Esophagus squamous epithelium (tissue), 5 donors: ENCODE measurements around the gene MYL11. TPM values are rescaled to one million over a fixed set of nuclear protein-coding genes. Genes with fewer than 3 reads are reported as not detected.

Experiments used
- DNase-seq: peaks from one replicate; lab custom pipeline; 2025; lab: John Stamatoyannopoulos, UW
- H3K27ac ChIP-seq, 4 donors: fragments of 200-600 bp; sonication (generic); one replicate each; pipeline ENCODE4 v1.5.1; 2016 to 2019; ENCODE audit warnings: mild to moderate bottlenecking in 1 of 4
- H3K27me3 ChIP-seq, 4 donors: fragments of 200-600 bp; sonication (generic); 1 replicate in 3 of 4; 2 replicates in 1 of 4; pipeline versions ENCODE4 v1.5.1 to v1.6.0; 2017 to 2021; ENCODE audit warnings: antibody characterized with exemption in 1 of 4
- H3K36me3 ChIP-seq, 3 donors: fragments of 200-600 bp; sonication (generic); one replicate each; pipeline ENCODE4 v1.5.1; 2016 to 2019
- H3K4me1 ChIP-seq, 3 donors: fragments of 200-600 bp; sonication (generic); one replicate each; pipeline ENCODE4 v1.5.1; 2017 to 2019
- H3K4me3 ChIP-seq, 4 donors: fragments of 200-600 bp; sonication (generic); 1 replicate in 3 of 4; 2 replicates in 1 of 4; pipeline ENCODE4 v1.5.1; 2016 to 2019; ENCODE audit warnings: mild to moderate bottlenecking in 2 of 4, moderate library complexity in 1 of 4
- H3K9me3 ChIP-seq, 3 donors: fragments of 200-600 bp; sonication (generic); one replicate each; pipeline ENCODE4 v1.5.1; 2016 to 2019
- CTCF ChIP-seq, 6 experiments: fragments of 450-650 bp in 4 of 6; fragments of 200-600 bp in 2 of 6; sonication (generic) in 2 of 6; IDR thresholded peaks; one replicate each; pipeline ENCODE4 v1.5.1; 2016 to 2019; ENCODE audit warnings: antibody characterized with exemption in 6 of 6, mild to moderate bottlenecking in 4 of 6, moderate library complexity in 4 of 6
- POLR2A ChIP-seq, 4 donors: fragments of 450-650 bp; IDR thresholded peaks; one replicate each; pipeline ENCODE4 v1.6.1; 2017; ENCODE audit warnings: antibody characterized with exemption in 4 of 4, mild to moderate bottlenecking in 4 of 4, moderate library complexity in 3 of 4
- WGBS, 2 donors: methylation state at CpG; one replicate each; pipeline ENCODE4 v1.1.5; 2018; 5-methylcytosine and 5-hydroxymethylcytosine counted together
- intact Hi-C: fragments of 100-400 bp; cut with DNase I; formaldehyde crosslinking; loops from one replicate; pipeline ENCODE4 v1.15.0; 2022
- total RNA-seq, 4 donors: library from RNA; depleted of rRNA; stranded (reverse); fragments of >200 nt; gene quantifications; one replicate each; pipeline ENCODE4 v1.1.0, GENCODE V29; 2016
- donor health status: DM: yes; HTN: yes; CAD: no.

The MYL11 gene
- total RNA-seq, 4 donors from 2014 or later = not detected

GRCh38 chr16:30372038-30372712 is 2.4 kb upstream of the MYL11 start:
- TF ChIP-seq POLR2A (IDR thresholded peaks at IDR 0.05) (no peak), CTCF (IDR thresholded peaks at IDR 0.05) (no peak)
- H3K4me1 ChIP-seq = peaks cover 23 to 41% (median 28%) of the 10 kb centered on the region in 3 donors
- intact Hi-C loops = no loop called here
- no peaks in the 10 kb centered on the region for H3K9me3 ChIP-seq
- H3K27ac ChIP-seq = peak overlapping the region in 1 of 4 donors; percentile 90
- no peaks in the 10 kb centered on the region for H3K36me3 ChIP-seq
- H3K27me3 ChIP-seq = no peaks in the 10 kb centered on the region
- DNase-seq = no peak
- no peak overlapping the region for H3K4me3 ChIP-seq
- WGBS, 2 donors = 80 to 82% methylated on average over 4 to 6 of the region's 6 CpGs

- TF ChIP-seq CTCF (IDR thresholded peaks at IDR 0.05) (no peak), POLR2A (IDR thresholded peaks at IDR 0.05) (no peak)
- Histone ChIP-seq H3K27me3 (no peaks in the 10 kb centered on the region), H3K27ac (no peak overlapping the region), H3K9me3 (no peaks in the 10 kb centered on the region), H3K4me3 (no peak overlapping the region), H3K36me3 (no peaks in the 10 kb centered on the region), H3K4me1 (peaks cover 26 to 41% (median 27%) of the 10 kb centered on the region in 3 donors)
- no peak for DNase-seq
- 94% methylated on average over 5 of the region's 5 CpGs for WGBS, 2 donors
- intact Hi-C loops = no loop called here
These were observed 1.9 kb upstream of the MYL11 start for GRCh38 chr16:30372725-30373124.

GRCh38 chr16:30375864-30376263 is 1.3 kb downstream of the MYL11 start:
- peak overlapping the region in 1 of 4 donors; percentile 2 for H3K27ac ChIP-seq
- no peak overlapping the region for H3K4me3 ChIP-seq
- no peak for TF ChIP-seq POLR2A (IDR thresholded peaks at IDR 0.05)
- TF ChIP-seq CTCF (IDR thresholded peaks at IDR 0.05) = no peak
- intact Hi-C loops = no loop called here
- peaks cover 16 to 43% (median 22%) of the 10 kb centered on the region in 3 donors for H3K4me1 ChIP-seq
- DNase-seq = no peak
- H3K36me3 ChIP-seq = no peaks in the 10 kb centered on the region
- WGBS, 2 donors = 87 to 95% methylated on average over 3 to 6 of the region's 8 CpGs
- no peaks in the 10 kb centered on the region for H3K9me3 ChIP-seq
- H3K27me3 ChIP-seq = no peaks in the 10 kb centered on the region

- H3K36me3 ChIP-seq = no peaks in the 10 kb centered on the region
- no peaks in the 10 kb centered on the region for H3K27me3 ChIP-seq
- TF ChIP-seq CTCF (IDR thresholded peaks at IDR 0.05) = no peak
- TF ChIP-seq POLR2A (IDR thresholded peaks at IDR 0.05) = no peak
- no peak for DNase-seq
- intact Hi-C loops = no loop called here
- peak overlapping the region; percentile 93 to 99 (median 99) for H3K27ac ChIP-seq
- no peak overlapping the region for H3K4me3 ChIP-seq
- WGBS, 2 donors = 88 to 100% methylated on average over 4 to 8 of the region's 8 CpGs
- peaks cover 16 to 44% (median 18%) of the 10 kb centered on the region in 3 donors for H3K4me1 ChIP-seq
- H3K9me3 ChIP-seq = no peaks in the 10 kb centered on the region
These were observed 1.9 kb downstream of the MYL11 start for GRCh38 chr16:30376461-30376902.

GRCh38 chr16:30377050-30377811 is 2.6 kb downstream of the MYL11 start:
- no peak for TF ChIP-seq CTCF (IDR thresholded peaks at IDR 0.05)
- TF ChIP-seq POLR2A (IDR thresholded peaks at IDR 0.05) = no peak
- Histone ChIP-seq H3K27me3 (no peaks in the 10 kb centered on the region), H3K4me1 (peaks cover 13 to 44% (median 16%) of the 10 kb centered on the region in 3 donors), H3K9me3 (no peaks in the 10 kb centered on the region), H3K4me3 (peak overlapping the region; percentile 42 to 87 (median 62)), H3K27ac (peak overlapping the region; percentile 93 to 99 (median 99)), H3K36me3 (no peaks in the 10 kb centered on the region)
- intact Hi-C loops = no loop called here
- DNase-seq = no peak
- WGBS, 2 donors = 33 to 40% methylated on average over 21 to 22 of the region's 29 CpGs
